Measurements from ENCODE around the gene CDON. TPM values are rescaled to one million over a fixed set of nuclear protein-coding genes. Genes with fewer than 3 reads are reported as not detected.
"Not testable (repeated sequence)": the region's sequence is repeated elsewhere in the genome, so short reads cannot be mapped to it uniquely, and the experiment has no call there.

Gene CDON
- total and polyA plus RNA-seq, 7 experiments from 2014 or later, result 0.24 to 4.8 (median 2.1) TPM

DNA sequence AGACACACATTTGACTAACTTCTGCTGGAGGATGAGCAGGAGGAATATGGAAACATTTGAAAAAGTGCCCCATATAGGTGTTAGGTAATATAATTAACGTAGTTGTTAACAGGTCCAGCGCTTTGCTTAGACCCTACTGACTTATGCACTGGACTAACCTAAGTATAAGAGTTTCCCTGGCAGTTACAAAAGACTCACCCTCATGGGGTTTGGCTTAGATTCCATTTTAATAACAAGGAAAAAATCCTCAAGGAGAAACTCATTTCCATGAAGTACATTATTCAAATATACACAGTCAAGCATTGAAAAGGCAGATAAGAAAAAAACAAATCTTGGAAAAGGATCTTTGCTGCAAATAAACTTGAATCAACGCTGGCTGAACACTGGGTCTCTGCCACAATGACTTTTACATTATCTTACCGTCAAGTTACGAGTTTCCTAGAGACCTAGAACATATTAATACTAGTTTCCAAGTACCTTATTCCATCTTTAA, 27.7 kb downstream of the CDON start:
- peaks cover 0 to 9% (median 5%) of the 10 kb centered on the region in 5 donors for H3K36me3 Mint-ChIP-seq
- peaks cover 0 to 2% (median 0%) of the 10 kb centered on the region in 11 donors for H3K9me3 Mint-ChIP-seq
- DNase-seq (no peak), ATAC-seq (no peak)
- intact Hi-C loops (cut with micrococcal nuclease), result no loop called here
- Histone ChIP-seq H3K27ac (ENCODE audit: low read depth, low read length) (no peak overlapping the region), H3K9me3 (ENCODE audit: control insufficient read depth in 2 of 3, low read length in 3 of 3) (no peaks in the 10 kb centered on the region), H3K4me3 (ENCODE audit: low read length) (no peak overlapping the region), H3K27me3 (ENCODE audit: control insufficient read depth in 2 of 2, insufficient read depth in 2 of 2, low read length in 2 of 2) (no peaks in the 10 kb centered on the region), H3K36me3 (ENCODE audit: control insufficient read depth in 2 of 3, insufficient read depth in 3 of 3, low read length in 3 of 3) (no peaks in the 10 kb centered on the region), H3K4me1 (ENCODE audit: control insufficient read depth in 2 of 2, insufficient read depth in 2 of 2, low read length in 2 of 2) (no peaks in the 10 kb centered on the region)
- H3K4me1 Mint-ChIP-seq, result peaks cover 0 to 2% (median 0%) of the 10 kb centered on the region in 7 donors
- CTCF ChIA-PET, result interaction anchor here (0.6 kb wide), 1 partner anchor 55 kb away, joined by 4 read pairs; no protein-coding TSS in a partner anchor
- H3K27me3 Mint-ChIP-seq, result peaks cover 0 to 13% (median 6%) of the 10 kb centered on the region in 5 donors
- no peak overlapping the region for H3K4me3 Mint-ChIP-seq
- H3K27ac Mint-ChIP-seq, result no peak overlapping the region
- POLR2A ChIA-PET, result no interaction called here

DNA sequence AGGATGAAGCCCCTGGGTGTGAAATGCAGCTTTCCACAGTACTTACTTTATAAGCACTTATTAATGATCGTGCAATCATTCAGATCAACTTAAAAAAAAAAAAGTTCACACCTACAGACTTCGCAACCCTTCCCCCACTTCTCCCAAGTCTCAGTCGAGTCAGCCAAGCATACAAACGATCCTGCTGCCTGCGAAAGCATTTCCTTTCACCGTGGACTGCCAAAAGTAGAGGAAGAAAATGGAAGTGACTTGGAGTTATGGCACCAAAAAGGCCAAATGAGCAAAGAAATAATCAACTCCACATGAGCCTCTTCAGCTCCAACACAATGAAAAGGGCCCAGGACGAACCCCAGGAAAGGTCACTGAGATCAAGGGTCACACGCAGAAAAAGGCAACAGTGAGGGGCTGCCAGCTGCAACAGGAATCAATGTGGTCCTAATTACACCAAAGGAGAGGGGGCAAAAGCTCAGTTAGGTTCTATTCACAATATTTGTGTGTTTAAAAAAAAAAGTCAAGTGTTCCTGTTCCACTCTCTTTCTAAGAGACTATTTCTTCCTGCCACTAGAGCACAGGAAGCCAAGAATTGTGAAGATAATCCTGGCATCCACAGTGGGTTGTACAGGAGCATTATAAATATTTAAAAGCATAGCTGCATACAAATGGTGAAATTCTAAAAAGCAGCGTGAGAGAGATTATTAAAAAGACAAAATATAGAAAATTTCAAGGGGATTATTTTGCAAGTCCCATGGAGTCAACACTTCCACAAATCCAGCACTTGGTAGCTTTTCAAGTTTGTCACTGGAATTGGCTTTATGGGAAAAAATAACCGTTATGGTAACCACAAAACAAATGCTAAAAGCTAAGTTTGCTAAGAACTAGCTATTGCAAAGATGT, 28.4 kb downstream of the CDON start:
- ChIA-PET CTCF (interaction anchor here (0.6 kb wide), 1 partner anchor 55 kb away, joined by 4 read pairs; no protein-coding TSS in a partner anchor), POLR2A (no interaction called here)
- ATAC-seq (no peak), DNase-seq (no peak)
- peaks cover 0 to 14% (median 6%) of the 10 kb centered on the region in 5 donors for H3K27me3 Mint-ChIP-seq
- no peak overlapping the region for H3K27ac Mint-ChIP-seq
- Histone ChIP-seq H3K27ac (ENCODE audit: low read depth, low read length) (no peak overlapping the region), H3K4me3 (ENCODE audit: low read length) (no peak overlapping the region), H3K36me3 (ENCODE audit: control insufficient read depth in 2 of 3, insufficient read depth in 3 of 3, low read length in 3 of 3) (no peaks in the 10 kb centered on the region), H3K9me3 (ENCODE audit: control insufficient read depth in 2 of 3, low read length in 3 of 3) (no peaks in the 10 kb centered on the region), H3K4me1 (ENCODE audit: control insufficient read depth in 2 of 2, insufficient read depth in 2 of 2, low read length in 2 of 2) (no peaks in the 10 kb centered on the region), H3K27me3 (ENCODE audit: control insufficient read depth in 2 of 2, insufficient read depth in 2 of 2, low read length in 2 of 2) (no peaks in the 10 kb centered on the region)
- peaks cover 0 to 2% (median 0%) of the 10 kb centered on the region in 7 donors for H3K4me1 Mint-ChIP-seq
- no peak overlapping the region for H3K4me3 Mint-ChIP-seq
- peaks cover 0 to 9% (median 5%) of the 10 kb centered on the region in 5 donors for H3K36me3 Mint-ChIP-seq
- intact Hi-C loops (cut with micrococcal nuclease), result no loop called here
- H3K9me3 Mint-ChIP-seq, result peaks cover 0 to 2% (median 0%) of the 10 kb centered on the region in 11 donors

DNA sequence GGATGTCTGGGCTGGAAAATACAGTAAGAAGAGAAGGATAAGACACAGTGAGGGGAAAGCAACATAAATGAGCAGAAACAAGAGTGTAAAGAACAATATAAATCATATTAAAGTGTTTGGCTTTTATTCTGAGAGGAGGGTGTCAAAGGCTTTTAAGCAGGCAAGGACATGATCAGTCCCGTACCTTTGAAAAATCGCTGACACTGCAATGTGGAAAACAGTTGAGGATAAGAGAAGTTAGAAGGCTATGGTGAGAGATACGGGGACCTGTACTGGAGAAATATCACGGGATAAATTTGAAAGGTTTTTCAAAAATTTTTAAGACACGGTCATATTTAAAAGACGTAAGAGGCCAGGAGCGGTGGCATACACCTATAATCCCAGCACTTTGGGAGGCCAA, 30.3 kb downstream of the CDON start:
- Histone ChIP-seq H3K27me3 (ENCODE audit: control insufficient read depth in 2 of 2, insufficient read depth in 2 of 2, low read length in 2 of 2) (no peaks in the 10 kb centered on the region), H3K4me3 (ENCODE audit: low read length) (no peak overlapping the region), H3K9me3 (ENCODE audit: control insufficient read depth in 2 of 3, low read length in 3 of 3) (no peaks in the 10 kb centered on the region), H3K4me1 (ENCODE audit: control insufficient read depth in 2 of 2, insufficient read depth in 2 of 2, low read length in 2 of 2) (no peaks in the 10 kb centered on the region), H3K36me3 (ENCODE audit: control insufficient read depth in 2 of 3, insufficient read depth in 3 of 3, low read length in 3 of 3) (no peaks in the 10 kb centered on the region), H3K27ac (ENCODE audit: low read depth, low read length) (no peak overlapping the region)
- DNase-seq (no peak), ATAC-seq (no peak)
- no peak overlapping the region for H3K4me3 Mint-ChIP-seq
- intact Hi-C loops (cut with micrococcal nuclease), result no loop called here
- peaks cover 0 to 2% (median 0%) of the 10 kb centered on the region in 11 donors for H3K9me3 Mint-ChIP-seq
- peaks cover 0 to 9% (median 5%) of the 10 kb centered on the region in 5 donors for H3K36me3 Mint-ChIP-seq
- peaks cover 0 to 14% (median 6%) of the 10 kb centered on the region in 5 donors for H3K27me3 Mint-ChIP-seq
- ChIA-PET CTCF (interaction anchor here (0.7 kb wide), 1 partner anchor 289 kb away, joined by 4 read pairs; no protein-coding TSS in a partner anchor), POLR2A (no interaction called here)
- no peak overlapping the region for H3K27ac Mint-ChIP-seq
- peaks cover 0 to 2% (median 0%) of the 10 kb centered on the region in 7 donors for H3K4me1 Mint-ChIP-seq

DNA sequence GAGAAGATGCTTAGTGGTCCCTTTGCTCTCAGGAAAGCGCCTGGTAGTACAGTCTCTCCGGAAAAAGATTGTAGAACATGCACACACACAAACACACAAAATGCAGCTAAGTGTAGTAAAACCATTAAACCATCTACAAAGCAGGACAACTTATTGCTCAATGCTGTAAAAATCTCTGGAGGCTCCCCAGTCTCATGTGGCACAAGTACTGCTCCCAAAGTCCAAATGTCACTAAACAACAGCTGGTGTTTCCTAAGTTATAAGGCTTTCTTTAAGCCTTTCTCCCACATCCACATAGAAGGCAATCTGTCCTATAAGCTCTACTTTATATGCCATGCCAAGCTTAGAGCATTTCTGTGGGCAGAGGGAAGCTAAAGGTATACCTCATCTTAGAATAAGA, 32.9 kb downstream of the CDON start:
- H3K9me3 Mint-ChIP-seq, result peaks cover 0 to 2% (median 0%) of the 10 kb centered on the region in 11 donors

DNA sequence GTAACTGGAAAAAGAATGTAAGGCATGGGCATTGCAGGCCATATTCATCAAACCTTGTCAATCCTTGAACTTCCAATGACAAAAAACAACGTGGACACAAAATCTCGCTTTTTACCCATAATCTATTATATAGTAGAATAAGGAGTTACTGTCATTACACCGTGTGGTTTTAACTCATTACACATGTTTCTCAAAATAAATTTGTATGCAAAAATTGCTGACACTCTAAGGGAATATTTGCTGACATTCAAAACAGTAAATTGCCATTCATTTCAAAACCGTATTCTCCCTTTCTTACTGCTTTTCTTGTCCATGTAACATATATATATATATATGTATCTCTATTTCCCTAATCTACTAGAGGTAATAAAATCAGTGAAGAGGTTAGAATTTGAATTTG, 33.4 kb downstream of the CDON start:
- Histone ChIP-seq H3K27ac (ENCODE audit: low read depth, low read length) (no peak overlapping the region), H3K4me1 (ENCODE audit: control insufficient read depth in 2 of 2, insufficient read depth in 2 of 2, low read length in 2 of 2) (no peaks in the 10 kb centered on the region), H3K4me3 (ENCODE audit: low read length) (no peak overlapping the region), H3K9me3 (ENCODE audit: control insufficient read depth in 2 of 3, low read length in 3 of 3) (no peaks in the 10 kb centered on the region), H3K27me3 (ENCODE audit: control insufficient read depth in 2 of 2, insufficient read depth in 2 of 2, low read length in 2 of 2) (no peaks in the 10 kb centered on the region), H3K36me3 (ENCODE audit: control insufficient read depth in 2 of 3, insufficient read depth in 3 of 3, low read length in 3 of 3) (no peaks in the 10 kb centered on the region)
- peaks cover 0 to 2% (median 0%) of the 10 kb centered on the region in 11 donors for H3K9me3 Mint-ChIP-seq
- no peak for ATAC-seq
- intact Hi-C loops (cut with micrococcal nuclease), result no loop called here
- peaks cover 0 to 14% (median 6%) of the 10 kb centered on the region in 5 donors for H3K27me3 Mint-ChIP-seq
- ChIA-PET CTCF (interaction anchor here (1.1 kb wide), 1 partner anchor 9 kb away, joined by 3 read pairs; no protein-coding TSS in a partner anchor), POLR2A (no interaction called here)
- no peak overlapping the region for H3K4me3 Mint-ChIP-seq
- H3K4me1 Mint-ChIP-seq, result peaks cover 0 to 2% (median 0%) of the 10 kb centered on the region in 7 donors
- no peak for DNase-seq
- H3K27ac Mint-ChIP-seq, result no peak overlapping the region
- peaks cover 0 to 9% (median 5%) of the 10 kb centered on the region in 5 donors for H3K36me3 Mint-ChIP-seq

More for the DNA sequence above, 32.9 kb downstream of the CDON start:
- Histone ChIP-seq H3K27ac (ENCODE audit: low read depth, low read length) (no peak overlapping the region), H3K4me3 (ENCODE audit: low read length) (no peak overlapping the region), H3K36me3 (ENCODE audit: control insufficient read depth in 2 of 3, insufficient read depth in 3 of 3, low read length in 3 of 3) (no peaks in the 10 kb centered on the region), H3K4me1 (ENCODE audit: control insufficient read depth in 2 of 2, insufficient read depth in 2 of 2, low read length in 2 of 2) (no peaks in the 10 kb centered on the region), H3K27me3 (ENCODE audit: control insufficient read depth in 2 of 2, insufficient read depth in 2 of 2, low read length in 2 of 2) (no peaks in the 10 kb centered on the region), H3K9me3 (ENCODE audit: control insufficient read depth in 2 of 3, low read length in 3 of 3) (no peaks in the 10 kb centered on the region)
- H3K27ac Mint-ChIP-seq, result no peak overlapping the region
- ATAC-seq (no peak), DNase-seq (no peak)
- peaks cover 0 to 9% (median 5%) of the 10 kb centered on the region in 5 donors for H3K36me3 Mint-ChIP-seq
- ChIA-PET POLR2A (interaction anchor here (0.6 kb wide), 1 partner anchor 142 kb away, joined by 4 read pairs; the partner anchor contains the start of gene HYLS1), CTCF (interaction anchor here (1.1 kb wide), 1 partner anchor 10 kb away, joined by 3 read pairs; no protein-coding TSS in a partner anchor)
- peaks cover 0 to 14% (median 6%) of the 10 kb centered on the region in 5 donors for H3K27me3 Mint-ChIP-seq
- H3K4me3 Mint-ChIP-seq, result no peak overlapping the region
- intact Hi-C loops (cut with micrococcal nuclease), result no loop called here
- peaks cover 0 to 2% (median 0%) of the 10 kb centered on the region in 7 donors for H3K4me1 Mint-ChIP-seq

DNA sequence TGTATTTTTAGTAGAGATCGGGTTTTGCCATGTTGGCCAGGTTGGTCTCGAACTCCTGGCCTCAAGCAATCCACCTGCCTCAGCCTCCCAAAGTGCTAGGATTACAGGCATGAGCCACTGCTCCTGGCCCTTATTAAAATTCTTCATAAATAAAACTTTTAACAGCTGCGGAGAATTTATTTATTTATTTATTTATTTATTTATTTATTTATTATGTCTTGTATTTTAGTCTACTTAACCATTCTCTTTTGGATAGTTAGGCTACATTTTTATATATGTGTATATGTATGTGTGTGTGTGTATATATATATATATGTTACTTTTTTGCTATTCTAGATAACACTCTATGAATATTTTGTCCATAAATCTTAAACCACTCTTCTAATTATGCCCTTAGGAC, 34.1 kb downstream of the CDON start:
- H3K27ac Mint-ChIP-seq; H3K9me3 ChIP-seq (ENCODE audit: control insufficient read depth in 2 of 3, low read length in 3 of 3); ATAC-seq; H3K36me3 ChIP-seq (ENCODE audit: control insufficient read depth in 2 of 3, insufficient read depth in 3 of 3, low read length in 3 of 3); CTCF ChIA-PET; H3K36me3 Mint-ChIP-seq; intact Hi-C loops (cut with micrococcal nuclease); POLR2A ChIA-PET; H3K27me3 ChIP-seq (ENCODE audit: control insufficient read depth in 2 of 2, insufficient read depth in 2 of 2, low read length in 2 of 2); H3K4me1 Mint-ChIP-seq; H3K27ac ChIP-seq (ENCODE audit: low read depth, low read length); H3K9me3 Mint-ChIP-seq; H3K4me1 ChIP-seq (ENCODE audit: control insufficient read depth in 2 of 2, insufficient read depth in 2 of 2, low read length in 2 of 2); DNase-seq; H3K4me3 Mint-ChIP-seq; H3K4me3 ChIP-seq (ENCODE audit: low read length): not testable (repeated sequence)
- H3K27me3 Mint-ChIP-seq, result peaks cover 0 to 14% (median 6%) of the 10 kb centered on the region in 5 donors

Data from naive thymus-derived CD4-positive, alpha-beta T cell (primary cell).